Skeletal muscle cell (primary cell): ENCODE data around the gene BICD2.

ENCODE experiments used
- DNase-seq: peaks from one replicate; pipeline ENCODE4 v3.0.0-alpha.2; 2010; ENCODE audit warnings: low read depth
- H3K4me3 ChIP-seq: 2 replicates; pipeline ENCODE4 v1.5.1; 2011; ENCODE audit warnings: low read depth, mild to moderate bottlenecking, control low read depth, low read length, moderate library complexity

BICD2 gene

GRCh38 chr9:92719028-92719647 is 45.5 kb downstream of the BICD2 start:
- no peak for DNase-seq
- H3K4me3 ChIP-seq: no peak overlapping the region

GRCh38 chr9:92718086-92719001 is 46.3 kb downstream of the BICD2 start:
- DNase-seq: no peak
- H3K4me3 ChIP-seq: no peak overlapping the region

- DNase-seq: no peak
Measured at GRCh38 chr9:92717201-92718085, 47.2 kb downstream of the BICD2 start.

GRCh38 chr9:92716557-92716956 is 48.1 kb downstream of the BICD2 start:
- DNase-seq: no peak
- H3K4me3 ChIP-seq: no peak overlapping the region

More at GRCh38 chr9:92717201-92718085, 47.2 kb downstream of the BICD2 start:
- no peak overlapping the region for H3K4me3 ChIP-seq

GRCh38 chr9:92715488-92716231 is 49.0 kb downstream of the BICD2 start:
- H3K4me3 ChIP-seq: no peak overlapping the region
- DNase-seq: no peak

GRCh38 chr9:92714787-92715487 is 49.7 kb downstream of the BICD2 start:
- DNase-seq: no peak
- H3K4me3 ChIP-seq: no peak overlapping the region

GRCh38 chr9:92714016-92714415 is 50.6 kb downstream of the BICD2 start:
- no peak for DNase-seq

GRCh38 chr9:92713528-92713927 is 51.1 kb downstream of the BICD2 start:
- DNase-seq: no peak
- H3K4me3 ChIP-seq: no peak overlapping the region

More at GRCh38 chr9:92714016-92714415, 50.6 kb downstream of the BICD2 start:
- no peak overlapping the region for H3K4me3 ChIP-seq

GRCh38 chr9:92712767-92713166 is 51.9 kb downstream of the BICD2 start:
- no peak for DNase-seq
- H3K4me3 ChIP-seq: no peak overlapping the region

- H3K4me3 ChIP-seq: no peak overlapping the region
- DNase-seq: no peak
Measured at GRCh38 chr9:92711844-92712243, 52.8 kb downstream of the BICD2 start.

GRCh38 chr9:92711146-92711545 is 53.5 kb downstream of the BICD2 start:
- H3K4me3 ChIP-seq: no peak overlapping the region
- DNase-seq: no peak

GRCh38 chr9:92710368-92710767 is 54.3 kb downstream of the BICD2 start:
- no peak overlapping the region for H3K4me3 ChIP-seq
- no peak for DNase-seq

GRCh38 chr9:92709954-92710353 is 54.7 kb downstream of the BICD2 start:
- DNase-seq: no peak
- H3K4me3 ChIP-seq: no peak overlapping the region

- H3K4me3 ChIP-seq: no peak overlapping the region
- no peak for DNase-seq
Measured at GRCh38 chr9:92709240-92709639, 55.4 kb downstream of the BICD2 start.

GRCh38 chr9:92707530-92707929 is 57.1 kb downstream of the BICD2 start:
- no peak for DNase-seq
- no peak overlapping the region for H3K4me3 ChIP-seq

- no peak overlapping the region for H3K4me3 ChIP-seq
- no peak for DNase-seq
Measured at GRCh38 chr9:92706218-92706940, 58.3 kb downstream of the BICD2 start.

GRCh38 chr9:92704528-92704927 is 60.1 kb downstream of the BICD2 start:
- no peak for DNase-seq
- no peak overlapping the region for H3K4me3 ChIP-seq

- H3K4me3 ChIP-seq: no peak overlapping the region
- no peak for DNase-seq
Measured at GRCh38 chr9:92696619-92697018, 68.0 kb downstream of the BICD2 start.
